GM10266 (cell line): ENCODE data around the gene CXorf49B.

Source experiments
- DNase-seq: peaks from one replicate; pipeline ENCODE4 v3.0.0; 2012; ENCODE audit errors: extremely low spot score
- TF ChIP-seq, protein P1 (sequence below): IDR thresholded peaks from 2 replicates; pipeline ENCODE4 v1.5.1; 2012; ENCODE audit warnings: mild to moderate bottlenecking, low read depth; ENCODE audit not compliant: control insufficient read depth, insufficient read depth; ENCODE audit errors: missing control alignments

Gene CXorf49B

GRCh38 chrX:71809886-71810285 is 46.7 kb downstream of the CXorf49B start:
- TF ChIP-seq, protein P1, sequence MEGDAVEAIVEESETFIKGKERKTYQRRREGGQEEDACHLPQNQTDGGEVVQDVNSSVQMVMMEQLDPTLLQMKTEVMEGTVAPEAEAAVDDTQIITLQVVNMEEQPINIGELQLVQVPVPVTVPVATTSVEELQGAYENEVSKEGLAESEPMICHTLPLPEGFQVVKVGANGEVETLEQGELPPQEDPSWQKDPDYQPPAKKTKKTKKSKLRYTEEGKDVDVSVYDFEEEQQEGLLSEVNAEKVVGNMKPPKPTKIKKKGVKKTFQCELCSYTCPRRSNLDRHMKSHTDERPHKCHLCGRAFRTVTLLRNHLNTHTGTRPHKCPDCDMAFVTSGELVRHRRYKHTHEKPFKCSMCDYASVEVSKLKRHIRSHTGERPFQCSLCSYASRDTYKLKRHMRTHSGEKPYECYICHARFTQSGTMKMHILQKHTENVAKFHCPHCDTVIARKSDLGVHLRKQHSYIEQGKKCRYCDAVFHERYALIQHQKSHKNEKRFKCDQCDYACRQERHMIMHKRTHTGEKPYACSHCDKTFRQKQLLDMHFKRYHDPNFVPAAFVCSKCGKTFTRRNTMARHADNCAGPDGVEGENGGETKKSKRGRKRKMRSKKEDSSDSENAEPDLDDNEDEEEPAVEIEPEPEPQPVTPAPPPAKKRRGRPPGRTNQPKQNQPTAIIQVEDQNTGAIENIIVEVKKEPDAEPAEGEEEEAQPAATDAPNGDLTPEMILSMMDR: no peak
- no peak for DNase-seq

- no peak for DNase-seq
- TF ChIP-seq, protein P1: no peak
These were observed 51.2 kb downstream of the CXorf49B start for GRCh38 chrX:71814123-71814912.

DNA sequence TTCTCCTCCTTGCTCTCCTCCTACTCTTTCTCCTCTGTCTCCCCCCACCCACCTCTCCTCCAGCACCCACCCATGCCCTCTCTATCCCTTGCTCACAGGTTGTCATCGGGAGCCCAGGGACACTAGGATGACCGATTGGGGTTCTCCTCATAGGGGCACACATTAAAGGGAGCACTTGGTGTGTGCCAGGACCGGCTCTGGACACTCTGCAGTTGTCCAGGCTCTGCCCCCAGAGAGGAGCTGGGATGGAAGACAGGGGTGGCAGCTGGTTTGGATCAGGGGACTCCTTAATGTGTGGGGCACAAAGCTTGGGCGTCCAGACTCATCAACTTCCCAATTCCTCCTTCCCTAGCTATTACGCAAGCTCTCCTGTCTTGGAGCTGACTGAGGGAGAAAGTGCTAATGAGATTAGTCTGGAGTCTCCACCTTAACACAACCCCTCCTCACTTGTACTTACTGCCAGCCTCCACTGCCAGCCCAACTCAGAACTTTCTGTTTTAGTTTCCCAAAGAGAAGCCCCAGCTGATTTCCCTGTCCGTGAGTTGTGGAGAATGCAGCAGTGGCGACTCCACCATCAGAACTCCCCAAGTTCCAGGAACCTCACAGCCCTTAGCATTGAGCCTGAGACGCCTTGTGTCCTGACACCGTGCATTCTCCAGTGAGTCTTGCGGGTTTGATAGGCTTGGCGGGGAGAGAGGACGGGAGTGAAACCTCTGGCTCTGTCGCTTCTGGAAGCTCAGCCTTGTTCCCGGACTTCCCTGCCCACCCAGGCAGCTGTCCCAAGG is 52.2 kb downstream of the CXorf49B start:
- DNase-seq: no peak
- TF ChIP-seq, protein P1: no peak

- TF ChIP-seq, protein P1: no peak
- no peak for DNase-seq
These were observed 52.7 kb downstream of the CXorf49B start for GRCh38 chrX:71815906-71816156.
